K562 (cell line): ENCODE results near the gene ABHD16A. TPM values are rescaled to one million over a fixed set of nuclear protein-coding genes. Genes with fewer than 3 reads are reported as not detected.
A peak's percentile ranks its signal among the peaks of the same experiment; 100 is the strongest.

Experiments
- ARNT ChIP-seq, 2 experiments: fragments of 450-650 bp; IDR thresholded peaks; 2 replicates each; pipeline ENCODE4 v1.6.1; 2016; ENCODE audit warnings: mild to moderate bottlenecking in 1 of 2
- CAMTA2 ChIP-seq: fragments of 250-450 bp; sonication (Bioruptor Pico); conservative IDR thresholded peaks from 2 replicates; pipeline ENCODE4 v1.5.1; 2022
- CBX3 ChIP-seq, 2 experiments: IDR thresholded peaks; 1 replicate in 1 of 2; 2 replicates in 1 of 2; pipeline ENCODE4 v1.6.1; 2012; ENCODE audit warnings: inconsistent platforms in 2 of 2, low read length in 2 of 2, borderline replicate concordance in 1 of 2, control low read depth in 1 of 2
- CHCHD3 ChIP-seq: fragments of 250-450 bp; sonication (Bioruptor Pico); IDR thresholded peaks from 2 replicates; pipeline ENCODE4 v2.1.2; 2022; ENCODE audit warnings: mild to moderate bottlenecking
- HDAC2 ChIP-seq: fragments of 450-650 bp; IDR thresholded peaks from 2 replicates; pipeline ENCODE4 v1.6.1; 2016; ENCODE audit warnings: mild to moderate bottlenecking
- JUN ChIP-seq, 2 experiments: sonication (generic) in 1 of 2; formaldehyde crosslinking in 1 of 2; IDR thresholded peaks; 2 replicates each; pipeline versions ENCODE4 v1.6.1 to v1.8.0; 2012 to 2022; ENCODE audit warnings: borderline replicate concordance in 2 of 2, mild to moderate bottlenecking in 2 of 2, improper control_type of control experiment in 1 of 2, low read depth in 1 of 2, low read length in 1 of 2, missing genetic modification reagents in 1 of 2
- KLF13 ChIP-seq: fragments of 450-650 bp; IDR thresholded peaks from 2 replicates; pipeline ENCODE4 v1.6.1; 2016; ENCODE audit warnings: missing genetic modification characterization, low read depth, mild to moderate bottlenecking, missing compliant biosample characterization, moderate library complexity, borderline replicate concordance
- PCBP1 ChIP-seq: fragments of 200-400 bp; formaldehyde crosslinking; IDR thresholded peaks from 2 replicates; pipeline ENCODE4 v1.6.1; 2018; ENCODE audit warnings: mild to moderate bottlenecking, low read depth, low read length; ENCODE audit not compliant: poor library complexity, severe bottlenecking
- RAD21 ChIP-seq, 2 experiments: fragments of 250-450 bp in 1 of 2; fragments of 450-650 bp in 1 of 2; sonication (Bioruptor Pico) in 1 of 2; formaldehyde crosslinking in 1 of 2; IDR thresholded peaks in 1 of 2; conservative IDR thresholded peaks in 1 of 2; 2 replicates each; pipeline versions ENCODE4 v1.4.0 to v1.8.0; 2020 to 2022; ENCODE audit warnings: mild to moderate bottlenecking in 2 of 2, moderate library complexity in 1 of 2
- SAFB2 ChIP-seq: fragments of 200-400 bp; formaldehyde crosslinking; IDR thresholded peaks from 2 replicates; pipeline ENCODE4 v1.6.1; 2018; ENCODE audit warnings: borderline replicate concordance, low read length, low read depth, moderate library complexity; ENCODE audit not compliant: severe bottlenecking
- STAG1 ChIP-seq: sonication (generic); formaldehyde crosslinking; IDR thresholded peaks from 2 replicates; pipeline ENCODE4 v1.5.0; 2020; ENCODE audit warnings: missing genetic modification reagents, borderline replicate concordance
- ZNF717 ChIP-seq: fragments of 250-450 bp; sonication (Bioruptor Pico); IDR thresholded peaks from 2 replicates; pipeline ENCODE4 v1.5.0; 2021
- ZNF75A ChIP-seq: fragments of 450-650 bp; formaldehyde crosslinking; IDR thresholded peaks from 2 replicates; pipeline ENCODE4 v1.4.0; 2020; ENCODE audit warnings: mild to moderate bottlenecking
- polyA plus RNA-seq, 8 experiments: library from polyadenylated mRNA; depleted of rRNA in 4 of 8; stranded (reverse) in 5 of 8; unstranded in 3 of 8; fragments of >200 nt; fragmentation: Nextera tagmentation in 2 of 8; fragmentation: Illumina TruSeq in 1 of 8; extraction: Ambion mirVana in 2 of 8; extraction: Trizol in 1 of 8; gene quantifications; 2 replicates each; pipeline versions ENCODE4 v1.2.1 to v1.2.3, GENCODE V29; 2011 to 2014; ENCODE audit warnings: inconsistent platforms in 1 of 8, missing spikeins in 1 of 8
- total RNA-seq, 7 experiments: library from RNA; depleted of rRNA in 6 of 7; stranded (reverse); fragments of >200 nt in 6 of 7; fragmentation: Illumina TruSeq in 2 of 7; extraction: Trizol in 2 of 7; gene quantifications; 2 replicates each; pipeline versions ENCODE4 v1.2.1 to v1.2.3, GENCODE V29; 2011 to 2021; ENCODE audit warnings: low replicate concordance in 1 of 7
- TF ChIP-seq, protein P1 (sequence below): sonication (generic); formaldehyde crosslinking; IDR thresholded peaks from 2 replicates; pipeline ENCODE4 v1.8.0; 2022; ENCODE audit warnings: missing genetic modification reagents, mild to moderate bottlenecking, borderline replicate concordance
- TF ChIP-seq, protein P2 (sequence below): sonication (generic); formaldehyde crosslinking; IDR thresholded peaks from 2 replicates; pipeline ENCODE4 v1.5.0; 2020; ENCODE audit warnings: missing genetic modification reagents
- TF ChIP-seq, protein P3 (sequence below): fragments of 250-450 bp; sonication (Bioruptor Pico); IDR thresholded peaks from 2 replicates; pipeline ENCODE4 v1.9.0; 2021; ENCODE audit warnings: mild to moderate bottlenecking
- TF ChIP-seq, protein P4 (sequence below): fragments of 250-450 bp; sonication (Bioruptor Pico); IDR thresholded peaks from 2 replicates; pipeline ENCODE4 v1.8.0; 2021; ENCODE audit warnings: mild to moderate bottlenecking, moderate library complexity
- TF ChIP-seq, protein P5 (sequence below), 2 experiments: fragments of 450-650 bp; IDR thresholded peaks; 2 replicates each; pipeline ENCODE4 v1.6.1; 2016
- TF ChIP-seq, protein P6 (sequence below): fragments of 450-650 bp; formaldehyde crosslinking; IDR thresholded peaks from 2 replicates; pipeline ENCODE4 v1.4.0; 2020; ENCODE audit warnings: mild to moderate bottlenecking, moderate library complexity

Gene ABHD16A
- total and polyA plus RNA-seq, 9 of the 15 experiments (the other 6 are each of a cell fraction or from before 2014, with no cell fraction given) = 25.8 to 120 (median 81.6) TPM

DNA sequence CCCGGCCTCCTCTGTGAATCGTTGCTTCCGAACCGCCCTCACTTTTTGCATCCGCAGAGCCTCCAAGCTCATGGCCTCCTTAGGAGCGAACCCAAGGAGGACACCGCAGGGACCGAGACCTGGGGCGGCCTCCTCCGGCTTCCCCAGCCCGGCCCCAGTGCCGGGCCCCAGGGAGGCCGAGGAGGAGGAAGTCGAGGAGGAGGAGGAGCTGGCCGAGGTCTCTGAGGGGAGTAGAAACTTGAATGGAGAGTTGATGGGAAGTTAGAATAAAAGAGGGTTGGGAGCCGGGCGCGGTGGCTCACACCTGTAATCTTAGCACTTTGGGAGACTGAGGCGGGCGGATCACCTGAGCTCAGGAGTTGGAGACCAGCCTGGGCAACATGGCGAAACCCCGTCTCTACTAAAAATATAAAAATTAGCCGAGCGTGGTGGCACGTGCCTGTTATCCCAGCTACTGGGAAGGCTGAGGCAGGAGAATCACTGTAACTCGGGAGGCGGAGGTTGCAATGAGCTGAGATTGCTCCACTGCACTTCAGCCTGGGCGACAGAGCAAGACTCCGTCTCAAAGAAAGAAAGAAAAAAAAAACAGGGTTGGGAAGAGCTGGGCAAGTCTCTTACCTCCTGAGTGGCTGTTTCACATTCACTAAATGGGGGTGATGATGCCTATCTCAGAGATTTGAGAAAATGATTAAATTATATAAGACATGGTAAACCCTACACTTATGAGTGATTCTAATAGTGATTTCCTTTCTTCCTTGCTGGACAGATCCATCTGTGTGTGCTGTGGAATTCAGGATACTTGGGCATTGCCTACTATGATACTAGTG lies 37.5 kb upstream of the ABHD16A start (continued):
- TF ChIP-seq, protein P1, sequence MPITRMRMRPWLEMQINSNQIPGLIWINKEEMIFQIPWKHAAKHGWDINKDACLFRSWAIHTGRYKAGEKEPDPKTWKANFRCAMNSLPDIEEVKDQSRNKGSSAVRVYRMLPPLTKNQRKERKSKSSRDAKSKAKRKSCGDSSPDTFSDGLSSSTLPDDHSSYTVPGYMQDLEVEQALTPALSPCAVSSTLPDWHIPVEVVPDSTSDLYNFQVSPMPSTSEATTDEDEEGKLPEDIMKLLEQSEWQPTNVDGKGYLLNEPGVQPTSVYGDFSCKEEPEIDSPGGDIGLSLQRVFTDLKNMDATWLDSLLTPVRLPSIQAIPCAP (CRISPR knock-in tag) = no peak
- TF ChIP-seq CBX3 (IDR thresholded peaks at IDR 0.05; ENCODE audit: borderline replicate concordance in 1 of 2, low read length in 2 of 2) = no peak
- no peak for TF ChIP-seq JUN (IDR thresholded peaks at IDR 0.05; ENCODE audit: borderline replicate concordance, low read depth, low read length)
- 0 out of 2 replicates have a peak, but pooled peaks have one; percentile 76 for TF ChIP-seq JUN (CRISPR knock-in tag; IDR thresholded peaks at IDR 0.05; ENCODE audit: borderline replicate concordance)
- TF ChIP-seq, protein P2, sequence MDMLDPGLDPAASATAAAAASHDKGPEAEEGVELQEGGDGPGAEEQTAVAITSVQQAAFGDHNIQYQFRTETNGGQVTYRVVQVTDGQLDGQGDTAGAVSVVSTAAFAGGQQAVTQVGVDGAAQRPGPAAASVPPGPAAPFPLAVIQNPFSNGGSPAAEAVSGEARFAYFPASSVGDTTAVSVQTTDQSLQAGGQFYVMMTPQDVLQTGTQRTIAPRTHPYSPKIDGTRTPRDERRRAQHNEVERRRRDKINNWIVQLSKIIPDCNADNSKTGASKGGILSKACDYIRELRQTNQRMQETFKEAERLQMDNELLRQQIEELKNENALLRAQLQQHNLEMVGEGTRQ = no peak
- TF ChIP-seq KLF13 (tag) = no peak
- peak; percentile 21; the same call in 1 of the 2 replicates for TF ChIP-seq HDAC2
- TF ChIP-seq, protein P3, sequence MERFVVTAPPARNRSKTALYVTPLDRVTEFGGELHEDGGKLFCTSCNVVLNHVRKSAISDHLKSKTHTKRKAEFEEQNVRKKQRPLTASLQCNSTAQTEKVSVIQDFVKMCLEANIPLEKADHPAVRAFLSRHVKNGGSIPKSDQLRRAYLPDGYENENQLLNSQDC (CRISPR knock-in tag) = peak; percentile 3; the same call in 1 of the 2 replicates
- TF ChIP-seq, protein P4, sequence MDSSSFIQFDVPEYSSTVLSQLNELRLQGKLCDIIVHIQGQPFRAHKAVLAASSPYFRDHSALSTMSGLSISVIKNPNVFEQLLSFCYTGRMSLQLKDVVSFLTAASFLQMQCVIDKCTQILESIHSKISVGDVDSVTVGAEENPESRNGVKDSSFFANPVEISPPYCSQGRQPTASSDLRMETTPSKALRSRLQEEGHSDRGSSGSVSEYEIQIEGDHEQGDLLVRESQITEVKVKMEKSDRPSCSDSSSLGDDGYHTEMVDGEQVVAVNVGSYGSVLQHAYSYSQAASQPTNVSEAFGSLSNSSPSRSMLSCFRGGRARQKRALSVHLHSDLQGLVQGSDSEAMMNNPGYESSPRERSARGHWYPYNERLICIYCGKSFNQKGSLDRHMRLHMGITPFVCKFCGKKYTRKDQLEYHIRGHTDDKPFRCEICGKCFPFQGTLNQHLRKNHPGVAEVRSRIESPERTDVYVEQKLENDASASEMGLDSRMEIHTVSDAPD (CRISPR knock-in tag) = no peak
- TF ChIP-seq SAFB2 = no peak
- peak; percentile 56; the same call in 1 of the 2 replicates for TF ChIP-seq CAMTA2 (CRISPR knock-in tag)
- TF ChIP-seq CHCHD3 (CRISPR knock-in tag) = 0 out of 2 replicates have a peak, but pooled peaks have one; percentile 60
- TF ChIP-seq STAG1 (CRISPR knock-in tag) = no peak
- peak; percentile 10 for TF ChIP-seq PCBP1
- TF ChIP-seq ARNT (IDR thresholded peaks at IDR 0.05) = no peak
- no peak for TF ChIP-seq ZNF75A (CRISPR knock-in tag)
- peak; percentile 70; the same call in 1 of the 2 replicates for TF ChIP-seq ZNF717 (CRISPR knock-in tag)
- TF ChIP-seq, protein P5, sequence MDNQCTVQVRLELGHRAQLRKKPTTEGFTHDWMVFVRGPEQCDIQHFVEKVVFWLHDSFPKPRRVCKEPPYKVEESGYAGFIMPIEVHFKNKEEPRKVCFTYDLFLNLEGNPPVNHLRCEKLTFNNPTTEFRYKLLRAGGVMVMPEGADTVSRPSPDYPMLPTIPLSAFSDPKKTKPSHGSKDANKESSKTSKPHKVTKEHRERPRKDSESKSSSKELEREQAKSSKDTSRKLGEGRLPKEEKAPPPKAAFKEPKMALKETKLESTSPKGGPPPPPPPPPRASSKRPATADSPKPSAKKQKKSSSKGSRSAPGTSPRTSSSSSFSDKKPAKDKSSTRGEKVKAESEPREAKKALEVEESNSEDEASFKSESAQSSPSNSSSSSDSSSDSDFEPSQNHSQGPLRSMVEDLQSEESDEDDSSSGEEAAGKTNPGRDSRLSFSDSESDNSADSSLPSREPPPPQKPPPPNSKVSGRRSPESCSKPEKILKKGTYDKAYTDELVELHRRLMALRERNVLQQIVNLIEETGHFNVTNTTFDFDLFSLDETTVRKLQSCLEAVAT (IDR thresholded peaks at IDR 0.05) = no peak
- 0 out of 4 replicates have a peak, but pooled peaks of 1 of the 2 experiments have one; percentile 1 for TF ChIP-seq RAD21 (CRISPR knock-in tag; conservative IDR thresholded peaks at IDR 0.05 in 1 of 2, IDR thresholded peaks at IDR 0.05 in 1 of 2)
- TF ChIP-seq, protein P6, sequence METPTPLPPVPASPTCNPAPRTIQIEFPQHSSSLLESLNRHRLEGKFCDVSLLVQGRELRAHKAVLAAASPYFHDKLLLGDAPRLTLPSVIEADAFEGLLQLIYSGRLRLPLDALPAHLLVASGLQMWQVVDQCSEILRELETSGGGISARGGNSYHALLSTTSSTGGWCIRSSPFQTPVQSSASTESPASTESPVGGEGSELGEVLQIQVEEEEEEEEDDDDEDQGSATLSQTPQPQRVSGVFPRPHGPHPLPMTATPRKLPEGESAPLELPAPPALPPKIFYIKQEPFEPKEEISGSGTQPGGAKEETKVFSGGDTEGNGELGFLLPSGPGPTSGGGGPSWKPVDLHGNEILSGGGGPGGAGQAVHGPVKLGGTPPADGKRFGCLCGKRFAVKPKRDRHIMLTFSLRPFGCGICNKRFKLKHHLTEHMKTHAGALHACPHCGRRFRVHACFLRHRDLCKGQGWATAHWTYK (CRISPR knock-in tag) = peak; percentile 9; the same call in 1 of the 2 replicates
